ENCODE data around the gene MRPS31.

DNA sequence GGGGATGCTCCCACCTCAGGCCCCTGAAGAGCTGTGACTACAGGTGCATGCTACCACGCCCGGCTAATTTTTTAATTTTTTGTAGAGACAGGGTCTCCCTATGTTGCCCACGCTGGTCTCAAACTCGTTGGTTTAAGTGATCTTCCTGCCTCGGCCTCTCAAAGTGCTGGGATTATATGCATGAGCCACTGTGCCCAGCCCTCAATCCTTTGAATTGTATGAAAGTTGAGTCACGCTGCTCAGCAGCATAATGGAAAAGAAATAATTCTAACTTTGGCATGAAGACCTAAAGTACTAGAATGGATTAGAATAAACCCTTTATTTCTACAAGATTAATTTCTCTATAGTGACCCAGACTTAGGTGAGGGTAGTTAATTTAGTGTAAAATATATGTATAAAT, 42.4 kb downstream of the MRPS31 start:
- TF ChIP-seq YY1 (IDR thresholded peaks at IDR 0.05; ENCODE audit: insufficient read depth, insufficient read length) = no peak
- TF ChIP-seq SUZ12 (IDR thresholded peaks at IDR 0.05; ENCODE audit: extremely low read depth, insufficient read depth, insufficient read length) = no peak
- no peak for TF ChIP-seq ZNF274 (IDR thresholded peaks at IDR 0.05; ENCODE audit: low read depth, low read length)

Data from NT2/D1 (cell line).